ENCODE results near the gene SLC22A14. TPM values are rescaled to one million over a fixed set of nuclear protein-coding genes. Genes with fewer than 3 reads are reported as not detected.

The SLC22A14 gene
- total and polyA plus RNA-seq, 2 donors (not counting 3 experiments of a cell fraction or from before 2014, with no cell fraction given): not detected

DNA sequence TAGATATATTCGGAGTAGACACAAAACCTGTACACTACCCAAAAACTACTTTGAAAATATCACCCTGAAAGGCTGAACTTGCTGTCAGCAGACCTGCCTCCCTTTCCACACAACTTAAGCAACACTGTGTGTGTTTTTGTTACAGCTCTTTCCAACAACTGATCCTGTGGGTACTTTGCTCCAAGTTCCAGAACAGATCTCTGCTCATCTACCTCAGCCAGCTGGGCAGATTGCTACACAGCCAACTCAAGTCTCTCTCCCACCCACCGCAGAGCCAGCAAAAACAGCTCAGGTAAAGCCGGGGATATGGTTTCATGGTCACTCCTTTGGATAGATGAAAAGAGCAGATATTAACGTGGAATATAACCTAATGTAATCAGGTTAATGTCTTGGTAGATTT is 36.2 kb upstream of the SLC22A14 start:
- Histone ChIP-seq H2AFZ (ENCODE audit: low read depth, low read length) (no peak overlapping the region), H3K27ac (ENCODE audit: insufficient read depth, low read depth, low read length) (no peak overlapping the region), H3K4me1 (ENCODE audit: control insufficient read depth, extremely low read depth, insufficient read depth, low read length) (no peaks in the 10 kb centered on the region), H4K20me1 (replicated peaks; ENCODE audit: control insufficient read depth, extremely low read depth, insufficient read depth, low read length) (no peaks in the 10 kb centered on the region), H3K9me1 (replicated peaks; ENCODE audit: control insufficient read depth, extremely low read depth, insufficient read depth, low read length) (no peaks in the 10 kb centered on the region), H3K9me3 (replicated peaks; ENCODE audit: control insufficient read depth, insufficient read depth, low read length) (no peaks in the 10 kb centered on the region), H3K4me2 (ENCODE audit: insufficient read depth, low read length) (no peak overlapping the region), H3K36me3 (ENCODE audit: control insufficient read depth in 2 of 2, extremely low read depth in 1 of 2, insufficient read depth in 2 of 2, low read length in 2 of 2) (peaks cover 0 to 9% of the 10 kb centered on the region in 2 experiments), H3K79me2 (ENCODE audit: control insufficient read depth, insufficient read depth, low read length) (no peaks in the 10 kb centered on the region), H3K9ac (replicated peaks; ENCODE audit: extremely low read depth, insufficient read depth, low read length) (no peak overlapping the region), H3K27me3 (ENCODE audit: control insufficient read depth in 2 of 2, insufficient read depth in 2 of 2, low read length in 2 of 2) (no peaks in the 10 kb centered on the region), H3K4me3 (replicated peaks in 1 of 3; ENCODE audit: insufficient read depth in 1 of 3, low read depth in 1 of 3, low read length in 3 of 3) (no peak overlapping the region)
- no peak for TF ChIP-seq POLR2A (IDR thresholded peaks at IDR 0.05; ENCODE audit: low read depth, low read length)
- TF ChIP-seq, protein P1, sequence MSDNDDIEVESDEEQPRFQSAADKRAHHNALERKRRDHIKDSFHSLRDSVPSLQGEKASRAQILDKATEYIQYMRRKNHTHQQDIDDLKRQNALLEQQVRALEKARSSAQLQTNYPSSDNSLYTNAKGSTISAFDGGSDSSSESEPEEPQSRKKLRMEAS (IDR thresholded peaks at IDR 0.05; ENCODE audit: insufficient read depth, insufficient read length): no peak
- TF ChIP-seq, protein P2, sequence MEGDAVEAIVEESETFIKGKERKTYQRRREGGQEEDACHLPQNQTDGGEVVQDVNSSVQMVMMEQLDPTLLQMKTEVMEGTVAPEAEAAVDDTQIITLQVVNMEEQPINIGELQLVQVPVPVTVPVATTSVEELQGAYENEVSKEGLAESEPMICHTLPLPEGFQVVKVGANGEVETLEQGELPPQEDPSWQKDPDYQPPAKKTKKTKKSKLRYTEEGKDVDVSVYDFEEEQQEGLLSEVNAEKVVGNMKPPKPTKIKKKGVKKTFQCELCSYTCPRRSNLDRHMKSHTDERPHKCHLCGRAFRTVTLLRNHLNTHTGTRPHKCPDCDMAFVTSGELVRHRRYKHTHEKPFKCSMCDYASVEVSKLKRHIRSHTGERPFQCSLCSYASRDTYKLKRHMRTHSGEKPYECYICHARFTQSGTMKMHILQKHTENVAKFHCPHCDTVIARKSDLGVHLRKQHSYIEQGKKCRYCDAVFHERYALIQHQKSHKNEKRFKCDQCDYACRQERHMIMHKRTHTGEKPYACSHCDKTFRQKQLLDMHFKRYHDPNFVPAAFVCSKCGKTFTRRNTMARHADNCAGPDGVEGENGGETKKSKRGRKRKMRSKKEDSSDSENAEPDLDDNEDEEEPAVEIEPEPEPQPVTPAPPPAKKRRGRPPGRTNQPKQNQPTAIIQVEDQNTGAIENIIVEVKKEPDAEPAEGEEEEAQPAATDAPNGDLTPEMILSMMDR (IDR thresholded peaks at IDR 0.05; ENCODE audit: extremely low read depth in 1 of 2, insufficient read depth in 1 of 2, low read depth in 1 of 2, low read length in 2 of 2): no peak
- TF ChIP-seq POLR2AphosphoS5 (IDR thresholded peaks at IDR 0.05; ENCODE audit: insufficient read depth, low read depth, low read length): no peak
- TF ChIP-seq FOS (IDR thresholded peaks at IDR 0.05; ENCODE audit: borderline replicate concordance, insufficient read depth, low read length): no peak
- no peak for TF ChIP-seq JUN (IDR thresholded peaks at IDR 0.05; ENCODE audit: borderline replicate concordance, insufficient read depth, insufficient read length, low read depth)
- no peak for TF ChIP-seq EZH2 (IDR thresholded peaks at IDR 0.05; ENCODE audit: borderline replicate concordance, low read depth, low read length, severe bottlenecking)
- no peak for TF ChIP-seq MYC (IDR thresholded peaks at IDR 0.05; ENCODE audit: low read depth, low read length)
- no peak for TF ChIP-seq GATA2 (IDR thresholded peaks at IDR 0.05; ENCODE audit: insufficient read depth, insufficient read length, low read depth, low read length)
- CTCF ChIA-PET: no interaction called here
- POLR2A ChIA-PET: no interaction called here
- intact Hi-C loops (cut with micrococcal nuclease) (loop anchor here (2.0 kb wide), 1 partner anchor 109 kb away; the partner anchor contains the start of gene ACAA1), dilution Hi-C loops (cut with MboI; ENCODE audit: extremely low pct_ligation_motif_present, low sequenced_read_pairs) (no loop called here)
- BruUV-seq (replicated peaks): no TSS peak
- DNase-seq (ENCODE audit: low read depth, low spot score) (no peak), FAIRE-seq (no peak)

Measured in endothelial cell of umbilical vein (primary cell).